Stimulated activated CD4-positive, alpha-beta T cell treated with anti-CD3 and anti-CD28 coated beads, Interleukin-2, amount 100 ng/mL, for 48 hours (primary cell): Measurements from ENCODE around the gene JUN.

ENCODE experiments used
- DNase-seq, 2 donors: peaks; one replicate each; pipeline ENCODE4 v3.0.0-alpha.2; 2020

The JUN gene

GRCh38 chr1:58754683-58755467, 29.0 kb downstream of the JUN start:
- no peak for DNase-seq

- no peak for DNase-seq
Observed at GRCh38 chr1:58754073-58754613, 29.7 kb downstream of the JUN start.

GRCh38 chr1:58753431-58753866, 30.4 kb downstream of the JUN start:
- no peak for DNase-seq

GRCh38 chr1:58749646-58750045, 34.2 kb downstream of the JUN start:
- no peak for DNase-seq

GRCh38 chr1:58748666-58749065, 35.2 kb downstream of the JUN start:
- no peak for DNase-seq

GRCh38 chr1:58746757-58747156, 37.1 kb downstream of the JUN start:
- DNase-seq: no peak

- no peak for DNase-seq
Observed at GRCh38 chr1:58746182-58746581, 37.7 kb downstream of the JUN start.

- DNase-seq: no peak
Observed at GRCh38 chr1:58745666-58746065, 38.2 kb downstream of the JUN start.

- DNase-seq: no peak
Observed at GRCh38 chr1:58745117-58745516, 38.7 kb downstream of the JUN start.

- DNase-seq: no peak
Observed at GRCh38 chr1:58741678-58742553, 41.9 kb downstream of the JUN start.

GRCh38 chr1:58739856-58740466, 43.9 kb downstream of the JUN start:
- no peak for DNase-seq

- DNase-seq: no peak
Observed at GRCh38 chr1:58738876-58739275, 45.0 kb downstream of the JUN start.

GRCh38 chr1:58735586-58735985, 48.3 kb downstream of the JUN start:
- no peak for DNase-seq

GRCh38 chr1:58734630-58735029, 49.2 kb downstream of the JUN start:
- no peak for DNase-seq

GRCh38 chr1:58732087-58732775, 51.6 kb downstream of the JUN start:
- no peak for DNase-seq
